ACHN (cell line): ENCODE results near the gene CYGB.

Experiments used
- DNase-seq: peaks from one replicate; pipeline ENCODE4 v3.0.0-alpha.2; 2015
- in situ Hi-C: cut with HindIII; loops from 2 replicates; pipeline ENCODE4 v1.10.0; 2017; ENCODE audit warnings: low sequenced_read_pairs, low pct_ligation_motif_present, low pct_unique_long_range_greater_than_20kb

Gene CYGB

GRCh38 chr17:76557368-76558197, 20.1 kb upstream of the CYGB start:
- DNase-seq = peak; percentile 99

DNA sequence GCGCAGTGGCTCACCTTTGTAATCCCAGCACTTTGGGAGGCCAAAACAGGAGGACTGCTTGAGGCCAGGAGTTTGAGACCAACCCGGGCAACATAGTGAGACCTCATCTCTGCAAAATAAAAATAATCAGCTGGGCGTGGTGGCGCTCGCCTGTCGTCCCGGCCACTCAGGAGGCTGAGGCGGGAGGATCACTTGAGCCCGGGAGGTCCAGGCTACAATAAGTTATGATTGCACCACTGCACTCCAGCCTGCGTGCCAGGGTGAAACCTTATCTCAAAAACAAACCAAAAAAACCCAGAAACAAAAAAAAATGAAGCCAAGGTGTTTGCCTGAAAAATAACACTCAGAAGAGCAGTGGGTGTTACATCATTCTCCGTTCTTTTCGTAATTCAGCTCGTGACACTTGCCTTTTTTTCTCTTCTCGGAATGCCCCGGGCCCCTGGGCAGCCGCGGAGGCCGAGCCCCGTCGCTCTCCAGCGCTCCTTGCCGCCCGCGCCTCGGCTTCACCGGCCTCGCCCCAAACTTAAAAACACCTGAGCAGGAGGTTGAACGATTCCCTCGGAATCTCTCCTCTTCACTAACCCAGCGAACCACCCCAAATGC, 19.4 kb upstream of the CYGB start:
- peak; percentile 62 for DNase-seq
- in situ Hi-C loops = no loop called here

More at GRCh38 chr17:76557368-76558197, 20.1 kb upstream of the CYGB start:
- in situ Hi-C loops = no loop called here

DNA sequence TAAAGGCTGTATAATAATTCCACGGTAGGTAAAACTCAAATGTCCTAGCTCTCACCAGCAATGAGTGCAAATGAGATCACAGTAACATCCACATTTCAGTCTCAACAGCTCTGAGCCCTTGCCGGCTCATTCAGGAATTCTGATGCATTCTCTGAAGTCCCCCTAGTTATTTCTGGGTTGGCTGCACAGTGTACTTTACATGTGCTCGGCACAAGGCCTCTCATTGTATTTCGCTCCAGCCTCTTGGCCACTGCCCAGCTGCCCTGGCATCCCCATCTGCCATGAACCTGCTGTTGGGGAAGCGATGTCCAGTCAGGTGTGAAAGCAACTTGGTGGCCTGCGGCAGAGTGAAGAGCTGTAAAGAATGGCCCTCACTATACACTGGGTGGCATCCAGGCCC, 16.6 kb upstream of the CYGB start:
- DNase-seq = no peak
- in situ Hi-C loops = no loop called here

DNA sequence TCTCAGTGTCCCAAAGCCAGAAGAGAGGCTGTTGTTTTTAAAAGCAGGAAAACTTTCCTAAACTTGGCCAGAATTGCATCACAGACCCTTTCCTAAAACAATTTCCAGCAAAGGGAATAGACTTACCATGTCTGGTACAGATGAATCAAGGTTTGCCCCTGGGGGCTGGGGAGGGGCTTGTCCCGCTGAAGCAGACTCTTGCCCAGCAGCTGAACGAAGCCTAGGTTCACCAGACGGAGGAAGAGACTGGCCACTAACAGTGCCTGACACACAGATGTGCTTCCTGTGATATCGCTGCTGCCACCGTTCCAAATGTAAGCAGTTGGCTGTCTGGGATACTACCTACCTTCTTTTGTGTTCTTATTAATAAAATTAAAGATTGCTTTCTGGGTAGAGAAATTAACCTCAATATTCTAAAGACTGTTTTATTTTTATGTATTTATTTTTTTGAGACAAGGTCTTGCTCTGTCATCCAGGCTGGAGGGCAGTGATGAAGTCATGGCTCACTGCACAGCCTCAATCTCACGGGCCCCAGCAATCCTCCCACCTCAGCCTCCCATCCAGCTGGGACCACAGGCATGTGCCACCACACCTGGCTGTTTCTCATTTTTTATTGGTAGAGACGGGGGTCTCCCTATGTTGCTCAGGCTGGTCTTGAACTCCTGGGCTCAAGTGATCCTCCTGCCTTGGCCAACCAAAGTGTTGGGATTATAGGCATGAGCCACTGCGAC, 15.8 kb upstream of the CYGB start:
- in situ Hi-C loops = no loop called here
- no peak for DNase-seq

DNA sequence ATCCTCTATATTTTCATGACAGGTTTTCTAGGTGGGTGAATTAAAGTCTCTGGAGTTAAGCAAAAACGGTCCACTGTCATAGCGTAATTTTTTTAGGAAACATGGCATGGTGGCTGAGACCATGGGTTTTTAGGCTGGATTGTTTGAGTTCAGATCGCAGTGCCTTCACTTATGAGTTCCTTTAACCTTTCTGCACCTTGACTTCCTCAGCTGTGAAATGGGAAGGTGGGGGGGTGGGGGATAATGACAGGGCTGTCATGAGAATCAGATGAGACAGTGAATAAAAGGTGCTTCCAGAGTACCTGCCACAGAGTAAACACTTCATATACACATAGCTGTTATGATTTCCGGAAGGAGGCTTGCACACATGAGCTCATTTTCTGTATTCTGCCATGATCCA, 14.2 kb upstream of the CYGB start:
- no peak for DNase-seq
- in situ Hi-C loops = no loop called here

- no peak for DNase-seq
- in situ Hi-C loops = no loop called here
These were observed 13.5 kb upstream of the CYGB start for GRCh38 chr17:76550712-76551615.

DNA sequence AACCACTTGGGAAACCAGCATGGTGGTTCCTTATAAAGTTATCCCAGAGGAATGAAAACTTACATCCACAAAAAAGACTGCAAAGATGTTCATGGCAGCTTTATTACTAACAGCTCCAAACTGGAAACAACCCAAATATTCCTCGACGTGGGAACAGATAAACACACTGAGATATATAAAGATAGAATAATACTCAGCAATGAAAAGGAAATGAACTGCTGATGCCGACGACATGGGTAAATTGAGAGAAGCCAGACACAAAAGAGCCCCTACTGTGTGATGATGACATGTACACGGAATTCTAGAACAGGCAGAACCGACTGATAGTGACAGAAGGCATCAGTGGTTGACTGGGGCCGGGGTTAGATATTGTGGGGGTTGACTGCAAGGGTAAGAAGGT, 12.0 kb upstream of the CYGB start:
- in situ Hi-C loops = no loop called here
- DNase-seq = no peak

DNA sequence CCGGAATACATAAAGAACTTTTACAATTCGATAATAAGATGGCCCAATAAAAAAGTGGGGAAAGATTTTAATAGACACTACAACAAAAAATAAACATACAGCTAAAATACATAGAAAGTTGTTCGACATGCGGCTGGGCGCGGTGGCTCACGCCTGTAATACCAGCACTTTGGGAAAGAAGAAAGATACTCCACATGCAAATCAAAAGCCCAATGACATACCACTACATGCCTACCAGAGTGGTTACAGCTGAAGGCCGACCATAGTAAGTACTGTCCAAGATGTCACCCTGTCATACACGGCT, 11.7 kb upstream of the CYGB start:
- no peak for DNase-seq
- in situ Hi-C loops = no loop called here

DNA sequence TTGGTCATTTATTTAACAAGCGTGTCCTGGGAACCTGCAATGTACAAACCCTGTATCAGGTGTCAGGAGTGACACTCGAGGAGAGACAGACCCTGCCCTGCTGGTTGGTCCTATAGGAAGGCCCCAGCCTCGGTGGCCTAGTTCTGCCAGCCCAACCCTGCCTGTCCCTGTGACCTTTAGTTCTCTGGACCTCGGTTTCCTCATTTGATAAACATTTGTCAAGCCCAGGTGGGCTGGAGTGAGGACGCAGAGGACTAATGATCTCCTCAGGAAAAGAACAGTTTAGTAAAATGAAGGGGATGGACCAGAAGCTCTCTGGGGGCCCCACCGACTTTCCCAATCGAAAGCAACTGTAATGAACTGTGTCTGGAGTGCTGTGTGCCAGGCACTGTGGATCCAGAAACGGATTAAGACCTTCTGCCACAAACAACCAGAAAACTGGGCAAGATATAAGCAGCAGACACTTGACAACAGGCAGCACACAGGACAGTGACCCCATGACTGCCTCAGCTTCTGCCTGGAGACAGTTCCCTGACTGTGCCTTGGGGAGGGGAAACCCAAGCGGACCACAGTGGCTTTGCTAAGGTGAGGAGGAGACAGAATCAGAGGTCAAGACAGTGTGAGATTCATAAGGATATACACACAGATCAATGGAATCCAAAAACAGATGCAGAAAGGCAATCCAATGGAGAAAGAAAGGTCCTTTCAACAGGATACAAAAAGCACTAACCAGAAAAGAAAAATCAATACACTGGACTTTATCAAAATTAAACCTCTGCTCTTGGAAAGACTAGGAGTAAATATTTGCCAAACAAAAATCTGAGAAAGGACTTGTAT, 11.1 kb upstream of the CYGB start:
- no peak for DNase-seq
- in situ Hi-C loops = no loop called here

- in situ Hi-C loops = no loop called here
- no peak for DNase-seq
These were observed 10.2 kb upstream of the CYGB start for GRCh38 chr17:76547642-76548202.

DNA sequence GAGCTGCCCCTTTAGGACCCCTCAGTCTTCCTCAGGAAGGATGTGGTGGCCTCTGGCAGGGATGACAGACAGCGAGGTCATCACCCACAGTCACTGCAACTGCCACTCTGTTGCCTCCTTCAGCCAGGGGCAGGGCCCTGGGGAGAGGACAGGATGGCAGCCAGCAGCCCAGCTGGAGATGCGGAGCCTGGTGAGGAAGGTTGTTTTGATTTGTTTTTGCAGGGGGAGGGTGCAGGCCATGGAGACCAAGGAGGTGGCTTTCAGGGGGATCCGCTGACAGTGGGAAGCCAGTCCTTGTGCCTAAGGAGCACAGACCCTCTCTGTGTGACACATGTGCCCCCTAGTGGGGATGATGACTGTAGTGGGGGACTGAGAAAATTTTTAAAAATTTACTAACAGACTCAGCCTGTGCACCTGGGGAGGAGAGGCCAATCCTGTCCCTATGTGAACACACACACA, 9.7 kb upstream of the CYGB start:
- in situ Hi-C loops = no loop called here
- DNase-seq = peak; percentile 64

- no peak for DNase-seq
- in situ Hi-C loops = no loop called here
These were observed 9.2 kb upstream of the CYGB start for GRCh38 chr17:76546556-76547182.

GRCh38 chr17:76545918-76546555, 8.5 kb upstream of the CYGB start:
- in situ Hi-C loops = no loop called here
- DNase-seq = no peak

DNA sequence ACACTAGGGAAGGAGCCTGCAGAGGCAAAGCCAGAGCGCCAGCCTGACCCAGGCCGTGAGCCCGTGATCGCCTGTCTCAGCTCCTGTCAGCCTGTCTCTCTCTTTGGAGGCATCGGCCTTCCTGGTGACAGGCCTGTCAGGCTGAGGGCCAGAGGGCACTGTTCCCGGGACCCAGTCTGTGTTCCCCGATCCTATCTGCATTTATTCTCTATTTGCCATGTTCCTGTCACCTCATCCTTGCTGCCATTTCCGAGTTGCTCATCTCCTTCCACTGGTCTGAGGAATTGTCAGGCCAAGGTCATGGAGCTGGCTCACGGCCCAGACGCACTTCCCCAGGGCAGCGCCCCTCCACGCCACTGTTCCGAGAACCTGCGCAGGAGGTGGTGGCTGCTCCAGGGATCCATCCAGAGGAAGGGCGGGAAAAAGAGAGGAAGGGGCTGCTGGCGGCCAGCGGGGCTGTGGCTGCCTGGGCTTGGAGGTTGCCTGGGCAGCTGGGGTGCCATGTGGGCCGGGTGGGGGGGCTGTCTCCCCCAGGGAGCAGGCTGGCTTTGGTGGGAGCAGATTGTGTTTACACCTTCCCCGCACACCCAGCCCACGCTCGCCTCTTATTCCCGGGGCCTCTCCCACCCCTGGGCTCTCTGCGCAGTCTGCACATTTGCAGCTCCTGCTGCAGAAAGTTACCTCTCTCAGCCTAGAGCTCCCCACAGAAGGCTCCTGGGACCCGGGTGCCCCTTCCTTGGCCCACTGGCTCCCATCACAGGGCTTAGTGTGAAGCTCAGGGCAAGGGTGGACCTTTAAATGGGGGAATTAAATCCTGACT, 7.2 kb upstream of the CYGB start:
- in situ Hi-C loops = no loop called here
- DNase-seq = no peak

DNA sequence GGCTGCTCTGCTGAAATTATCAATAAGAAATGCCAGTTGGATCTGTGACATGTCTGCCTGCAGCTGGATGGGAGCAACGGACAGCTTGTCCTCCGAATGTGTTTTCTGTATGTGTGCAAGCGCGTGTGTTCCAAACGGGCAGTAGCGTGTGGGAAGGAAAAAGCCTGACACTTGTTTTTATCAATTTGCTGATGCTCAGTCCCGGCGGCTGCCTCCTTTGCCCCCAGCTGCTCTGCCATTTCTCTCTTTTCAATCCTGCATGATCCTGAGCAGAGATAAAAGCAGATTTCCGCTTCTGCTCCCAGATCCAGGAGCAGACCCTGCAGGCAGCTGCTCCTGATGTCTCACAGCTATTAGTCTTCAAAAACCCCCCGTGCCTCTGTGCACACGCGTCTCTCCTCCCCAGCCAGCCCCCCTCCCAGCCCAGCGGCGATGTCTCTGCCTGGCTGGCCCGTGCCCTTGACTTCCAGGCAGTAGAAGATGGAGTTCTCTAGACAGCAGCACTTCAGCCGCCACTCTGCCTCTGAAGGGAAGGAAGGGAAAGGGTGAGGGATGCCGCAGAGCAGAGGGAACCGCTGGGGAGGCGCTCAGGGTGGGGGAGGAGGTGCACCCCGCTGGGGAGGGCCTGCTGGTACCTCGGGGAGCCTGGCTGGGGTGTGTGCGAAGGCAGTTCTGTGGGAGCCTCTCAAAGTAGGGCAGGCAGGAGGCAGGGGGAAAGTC, 6.5 kb upstream of the CYGB start:
- no peak for DNase-seq
- in situ Hi-C loops = no loop called here

- DNase-seq = no peak
- in situ Hi-C loops = no loop called here
These were observed 5.9 kb upstream of the CYGB start for GRCh38 chr17:76543482-76543825.
